LoVo (cell line): ENCODE data around the gene USH2A.

Experiments used
- DNase-seq: peaks from one replicate; pipeline ENCODE4 v3.0.0-alpha.2; 2016; ENCODE audit warnings: low spot score

USH2A gene

GRCh38 chr1:216123446-216124191, 299.6 kb downstream of the USH2A start:
- DNase-seq: no peak

GRCh38 chr1:216119600-216119999, 303.6 kb downstream of the USH2A start:
- DNase-seq: peak; percentile 16

- DNase-seq: no peak
Observed at GRCh38 chr1:216114180-216114579, 309.1 kb downstream of the USH2A start.

- DNase-seq: no peak
Observed at GRCh38 chr1:216113181-216113580, 310.1 kb downstream of the USH2A start.

GRCh38 chr1:216111842-216112241, 311.4 kb downstream of the USH2A start:
- no peak for DNase-seq

- DNase-seq: no peak
Observed at GRCh38 chr1:216095400-216095799, 327.8 kb downstream of the USH2A start.

- no peak for DNase-seq
Observed at GRCh38 chr1:216090556-216090955, 332.7 kb downstream of the USH2A start.

GRCh38 chr1:216086678-216087077, 336.6 kb downstream of the USH2A start:
- DNase-seq: no peak

GRCh38 chr1:216081445-216081844, 341.8 kb downstream of the USH2A start:
- DNase-seq: no peak

GRCh38 chr1:216076751-216077150, 346.5 kb downstream of the USH2A start:
- DNase-seq: no peak

- DNase-seq: no peak
Observed at GRCh38 chr1:216075339-216075738, 347.9 kb downstream of the USH2A start.

- DNase-seq: no peak
Observed at GRCh38 chr1:216073793-216074595, 349.3 kb downstream of the USH2A start.

GRCh38 chr1:216071262-216071661, 352.0 kb downstream of the USH2A start:
- DNase-seq: no peak

GRCh38 chr1:216064643-216065042, 358.6 kb downstream of the USH2A start:
- no peak for DNase-seq

- DNase-seq: no peak
Observed at GRCh38 chr1:216057947-216058346, 365.3 kb downstream of the USH2A start.

GRCh38 chr1:216057063-216057462, 366.2 kb downstream of the USH2A start:
- DNase-seq: no peak

GRCh38 chr1:216055004-216055403, 368.2 kb downstream of the USH2A start:
- no peak for DNase-seq

GRCh38 chr1:216054600-216054999, 368.6 kb downstream of the USH2A start:
- DNase-seq: no peak

GRCh38 chr1:216051071-216051470, 372.2 kb downstream of the USH2A start:
- no peak for DNase-seq

- DNase-seq: no peak
Observed at GRCh38 chr1:216049741-216050430, 373.4 kb downstream of the USH2A start.

- DNase-seq: no peak
Observed at GRCh38 chr1:216047811-216048572, 375.3 kb downstream of the USH2A start.

GRCh38 chr1:216046336-216046735, 376.9 kb downstream of the USH2A start:
- DNase-seq: no peak
